Limb (tissue), 2 donors: Measurements from ENCODE around the gene DNAAF5.
A peak's percentile ranks its signal among the peaks of the same experiment; 100 is the strongest.
"Not testable (repeated sequence)": the region's sequence is repeated elsewhere in the genome, so short reads cannot be mapped to it uniquely, and the experiment has no call there.

Experiments used
- DNase-seq, 2 donors: peaks; one replicate each; pipeline ENCODE4 v3.0.0-alpha.2; 2016; ENCODE audit errors: extremely low spot score in 2 of 2

Gene DNAAF5

DNA sequence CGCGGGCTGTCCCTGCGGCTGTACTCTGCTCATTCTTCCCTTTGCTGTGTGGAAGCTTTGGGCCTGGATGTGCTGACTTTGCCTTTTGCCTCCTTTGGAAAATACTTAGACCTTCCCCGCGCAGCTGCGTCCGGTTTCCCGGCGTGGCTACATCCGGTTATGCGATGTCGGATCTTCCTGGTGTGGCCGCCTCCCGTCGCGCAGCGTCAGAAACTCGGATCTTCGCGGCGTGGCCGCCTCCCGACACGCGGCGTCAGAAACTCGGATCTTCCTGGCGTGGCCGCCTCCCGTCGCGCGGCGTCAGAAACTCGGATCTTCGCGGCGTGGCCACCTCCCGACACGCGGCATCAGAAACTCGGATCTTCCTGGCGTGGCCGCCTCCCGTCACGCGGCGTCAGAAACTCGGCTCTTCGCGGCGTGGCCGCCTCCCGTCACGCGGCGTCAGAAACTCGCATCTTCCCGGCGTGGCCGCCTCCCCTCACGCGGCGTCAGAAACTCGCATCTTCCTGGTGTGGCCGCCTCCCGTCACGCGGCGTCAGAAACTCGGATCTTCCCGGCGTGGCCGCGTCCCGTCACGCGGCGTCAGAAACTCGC lies 55.5 kb downstream of the DNAAF5 start:
- DNase-seq = no peak

DNA sequence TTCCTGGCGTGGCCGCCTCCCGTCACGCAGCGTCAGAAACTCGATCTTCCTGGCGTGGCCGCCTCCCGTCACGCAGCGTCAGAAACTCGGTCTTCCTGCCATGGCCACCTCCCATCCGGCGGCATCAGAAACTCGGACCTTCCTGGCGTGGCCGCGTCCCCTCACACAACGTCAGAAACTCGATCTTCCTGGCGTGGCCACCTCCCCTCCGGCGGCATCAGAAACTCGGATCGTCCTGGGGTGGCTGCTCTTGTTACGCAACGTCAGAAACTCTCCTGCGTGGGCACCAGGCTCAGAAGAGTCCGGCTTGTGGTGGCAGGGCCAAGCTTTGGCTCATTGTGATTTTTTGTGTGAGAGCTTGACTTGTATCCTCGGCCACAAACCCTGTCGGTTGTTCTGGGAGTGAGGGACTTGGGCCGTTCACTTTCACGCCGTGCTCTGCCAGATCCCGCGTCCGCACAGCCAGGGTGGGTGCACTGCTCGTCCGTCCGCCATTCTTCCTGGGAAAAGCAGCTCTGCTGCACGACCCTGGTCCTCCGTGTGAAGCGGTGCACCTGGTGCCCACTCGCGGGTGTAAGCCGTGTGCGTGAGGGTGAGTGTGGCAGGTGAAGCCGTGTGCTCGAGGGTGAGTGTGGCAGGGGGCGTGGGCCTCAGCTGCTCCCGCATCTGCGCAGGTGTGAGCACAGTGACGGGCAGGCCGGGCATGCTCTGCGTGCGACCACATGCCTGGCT lies 56.4 kb downstream of the DNAAF5 start:
- no peak for DNase-seq

GRCh38 chr7:783556-784490 lies 57.3 kb downstream of the DNAAF5 start:
- no peak for DNase-seq

GRCh38 chr7:784971-785370 lies 58.5 kb downstream of the DNAAF5 start:
- DNase-seq = no peak

GRCh38 chr7:785416-785815 lies 58.9 kb downstream of the DNAAF5 start:
- no peak for DNase-seq

GRCh38 chr7:786472-787255 lies 60.2 kb downstream of the DNAAF5 start:
- DNase-seq = peak in 1 of 2 donors; percentile 81

- no peak for DNase-seq
These were observed 61.1 kb downstream of the DNAAF5 start for GRCh38 chr7:787332-788240.

DNA sequence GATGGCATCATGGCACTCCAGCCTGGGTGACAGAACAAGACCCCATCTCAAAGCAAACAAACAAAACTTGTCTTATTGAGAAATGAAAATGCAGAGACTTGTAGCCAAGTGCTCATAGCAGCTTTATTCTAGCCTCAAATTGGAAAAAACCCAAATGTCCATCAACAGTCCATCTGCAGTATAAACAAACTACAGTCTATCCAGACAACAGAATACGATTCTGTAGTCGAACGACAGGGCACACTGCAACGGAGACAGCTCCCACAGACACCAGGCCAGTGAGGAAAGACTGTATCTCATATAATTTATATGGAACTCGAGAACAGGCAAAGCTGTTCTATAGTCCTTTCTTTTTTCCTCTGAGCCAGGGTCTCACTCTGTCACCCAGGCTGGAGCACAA lies 65.0 kb downstream of the DNAAF5 start:
- DNase-seq = no peak

- DNase-seq = no peak
These were observed 67.7 kb downstream of the DNAAF5 start for GRCh38 chr7:794207-794606.

DNA sequence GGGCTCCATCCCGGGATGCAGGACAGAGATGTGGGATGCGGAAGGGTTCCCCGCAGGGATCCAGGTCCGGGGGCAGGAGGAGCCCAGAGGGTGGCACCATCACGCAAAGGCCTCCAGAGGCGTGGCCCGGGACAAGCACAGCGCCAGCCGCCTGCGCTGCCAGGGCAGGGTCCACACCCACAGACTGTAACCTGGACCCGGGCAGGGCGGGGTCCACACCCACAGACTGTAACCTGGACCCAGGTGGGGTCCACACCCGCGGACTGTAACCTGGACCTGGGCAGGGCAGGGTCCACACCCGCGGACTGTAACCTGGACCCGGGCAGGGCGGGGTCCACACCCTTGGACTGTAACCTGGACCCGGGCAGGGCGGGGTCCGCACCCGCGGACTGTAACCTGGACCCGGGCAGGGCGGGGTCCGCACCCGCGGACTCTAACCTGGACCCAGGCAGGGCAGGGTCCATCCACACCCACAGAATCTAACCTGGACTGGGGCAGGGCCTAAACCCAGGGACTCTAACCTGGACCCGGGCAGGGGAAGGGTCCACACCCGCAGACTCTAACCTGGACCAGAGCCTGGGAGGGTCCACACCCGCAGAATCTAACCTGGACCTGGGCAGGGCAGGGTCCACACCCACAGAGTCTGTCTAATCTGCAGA lies 68.3 kb downstream of the DNAAF5 start:
- DNase-seq = no peak

- DNase-seq = not testable (repeated sequence)
These were observed 70.1 kb downstream of the DNAAF5 start for GRCh38 chr7:796434-797169.

- no peak for DNase-seq
These were observed 72.5 kb downstream of the DNAAF5 start for GRCh38 chr7:798921-799470.

- no peak for DNase-seq
These were observed 74.2 kb downstream of the DNAAF5 start for GRCh38 chr7:800692-801091.

GRCh38 chr7:801351-801750 lies 74.9 kb downstream of the DNAAF5 start:
- DNase-seq = not testable (repeated sequence)

- DNase-seq = peak; percentile 21 to 68
These were observed 75.5 kb downstream of the DNAAF5 start for GRCh38 chr7:801940-802381.

DNA sequence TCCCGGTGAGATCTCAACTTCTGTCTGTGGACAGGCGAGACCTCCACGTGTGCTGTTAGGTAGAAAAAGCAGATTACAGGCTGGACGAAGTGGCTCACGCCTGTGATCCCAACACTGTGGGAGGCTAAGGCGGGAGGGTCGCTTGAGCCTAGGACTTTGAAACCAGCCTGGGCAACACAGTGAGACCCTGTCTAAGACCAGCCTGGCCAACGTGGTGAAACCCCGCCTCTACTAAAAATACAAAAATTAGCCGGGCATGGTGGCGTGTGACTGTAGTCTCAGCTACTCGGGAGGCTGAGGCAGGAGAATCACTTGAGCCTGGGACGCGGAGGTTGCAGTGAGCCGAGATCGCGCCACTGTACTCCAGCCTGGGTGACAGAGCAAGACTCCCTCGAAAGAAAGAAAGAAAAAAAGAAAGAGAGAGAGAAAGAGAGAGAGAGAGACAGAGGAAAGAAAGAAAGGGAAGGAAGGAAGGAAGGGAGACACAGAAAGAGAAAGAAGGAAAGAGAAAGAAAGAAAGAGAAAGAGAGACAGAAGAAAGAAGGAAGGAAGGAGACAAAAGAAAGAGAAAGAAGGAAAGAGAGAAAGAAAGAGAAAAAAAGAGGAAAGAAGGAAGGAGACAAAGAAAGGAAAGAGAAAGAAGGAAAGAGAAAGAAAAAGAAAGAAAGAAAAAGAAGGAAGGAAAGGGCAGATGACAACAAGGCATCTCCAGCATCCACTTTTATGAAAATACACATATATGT lies 76.2 kb downstream of the DNAAF5 start:
- DNase-seq = no peak

DNA sequence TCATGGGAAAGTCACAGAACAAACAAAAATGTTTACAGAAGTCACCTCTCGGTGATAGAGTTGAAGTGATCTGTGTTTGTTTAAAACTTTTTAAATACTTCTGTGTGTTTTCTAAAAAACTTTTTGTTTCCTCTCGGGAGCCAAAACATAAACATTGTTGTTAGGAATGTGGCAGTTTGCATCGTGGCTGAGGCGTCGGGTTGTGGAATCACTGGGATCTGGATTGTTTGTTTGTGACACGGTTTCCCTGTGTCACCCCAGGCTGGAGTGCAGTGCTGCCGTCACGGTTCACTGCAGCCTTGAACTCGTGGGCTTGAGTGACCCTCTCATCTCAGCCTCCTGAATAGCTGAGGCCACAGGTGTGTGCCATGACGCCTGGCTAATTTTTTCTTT lies 76.7 kb downstream of the DNAAF5 start:
- no peak for DNase-seq

DNA sequence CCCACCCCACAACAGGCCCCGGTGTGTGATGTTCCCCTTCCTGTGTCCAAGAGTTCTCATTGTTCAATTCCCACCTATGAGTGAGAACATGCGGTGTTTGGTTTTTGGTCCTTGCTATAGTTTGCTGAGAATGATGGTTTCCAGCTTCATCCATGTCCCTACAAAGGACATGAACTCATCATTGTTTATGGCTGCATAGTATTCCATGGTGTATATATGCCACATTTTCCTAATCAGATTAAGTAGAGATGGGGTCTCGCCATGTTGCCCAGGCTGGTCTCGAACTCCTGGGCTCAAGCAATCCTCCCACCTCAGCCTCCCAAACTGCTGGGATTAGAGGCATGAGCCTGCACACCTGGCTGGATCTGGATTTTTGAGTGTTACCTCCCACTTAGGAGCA lies 77.3 kb downstream of the DNAAF5 start:
- not testable (repeated sequence) for DNase-seq
